HUES48 (cell line): ENCODE measurements around the gene APCS.

Experiments
- H3K27ac ChIP-seq: one replicate; pipeline ENCODE4 v1.7.0; 2013; ENCODE audit warnings: low read depth, low read length, inconsistent platforms
- H3K27me3 ChIP-seq: 2 replicates; pipeline ENCODE4 v1.6.1; 2013; ENCODE audit warnings: mild to moderate bottlenecking, low read length; ENCODE audit not compliant: control insufficient read depth, insufficient read depth
- H3K36me3 ChIP-seq: 2 replicates; pipeline ENCODE4 v1.6.1; 2013; ENCODE audit warnings: low read length; ENCODE audit not compliant: control insufficient read depth, insufficient read depth
- H3K4me1 ChIP-seq: 2 replicates; pipeline ENCODE4 v1.6.1; 2013; ENCODE audit warnings: mild to moderate bottlenecking, low read length; ENCODE audit not compliant: control insufficient read depth, insufficient read depth
- H3K4me3 ChIP-seq: 2 replicates; pipeline ENCODE4 v1.5.1; 2013; ENCODE audit warnings: mild to moderate bottlenecking, low read depth, low read length
- H3K9ac ChIP-seq: 2 replicates; pipeline ENCODE4 v1.6.1; 2013; ENCODE audit warnings: mild to moderate bottlenecking, low read depth, low read length, moderate library complexity
- H3K9me3 ChIP-seq: 2 replicates; pipeline ENCODE4 v1.6.1; 2013; ENCODE audit warnings: low read length; ENCODE audit not compliant: control insufficient read depth, insufficient read depth

The APCS gene

DNA sequence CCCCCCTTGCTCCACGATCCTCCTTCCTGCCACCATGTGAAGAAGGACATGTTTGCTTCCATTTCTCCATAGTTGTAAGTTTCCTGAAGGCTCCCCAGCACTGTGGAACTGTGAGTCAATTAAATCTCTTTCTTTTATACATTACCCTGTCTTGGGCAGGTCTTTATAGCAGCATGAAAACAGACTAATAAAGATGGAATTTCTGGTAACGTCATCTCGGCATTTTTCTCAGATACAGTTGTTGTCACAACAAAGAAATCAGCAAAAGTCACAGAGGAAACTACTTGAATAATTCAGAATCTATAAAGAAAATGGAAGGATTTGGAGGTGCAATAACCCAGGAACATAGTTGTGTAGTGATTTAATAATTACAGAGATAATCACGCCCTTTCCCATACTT, 4.4 kb downstream of the APCS start:
- no peaks in the 10 kb centered on the region for H3K27me3 ChIP-seq
- no peaks in the 10 kb centered on the region for H3K36me3 ChIP-seq
- H3K9ac ChIP-seq: no peak overlapping the region
- H3K27ac ChIP-seq: no peak overlapping the region
- H3K4me1 ChIP-seq: no peaks in the 10 kb centered on the region
- no peak overlapping the region for H3K4me3 ChIP-seq
- H3K9me3 ChIP-seq: no peaks in the 10 kb centered on the region

DNA sequence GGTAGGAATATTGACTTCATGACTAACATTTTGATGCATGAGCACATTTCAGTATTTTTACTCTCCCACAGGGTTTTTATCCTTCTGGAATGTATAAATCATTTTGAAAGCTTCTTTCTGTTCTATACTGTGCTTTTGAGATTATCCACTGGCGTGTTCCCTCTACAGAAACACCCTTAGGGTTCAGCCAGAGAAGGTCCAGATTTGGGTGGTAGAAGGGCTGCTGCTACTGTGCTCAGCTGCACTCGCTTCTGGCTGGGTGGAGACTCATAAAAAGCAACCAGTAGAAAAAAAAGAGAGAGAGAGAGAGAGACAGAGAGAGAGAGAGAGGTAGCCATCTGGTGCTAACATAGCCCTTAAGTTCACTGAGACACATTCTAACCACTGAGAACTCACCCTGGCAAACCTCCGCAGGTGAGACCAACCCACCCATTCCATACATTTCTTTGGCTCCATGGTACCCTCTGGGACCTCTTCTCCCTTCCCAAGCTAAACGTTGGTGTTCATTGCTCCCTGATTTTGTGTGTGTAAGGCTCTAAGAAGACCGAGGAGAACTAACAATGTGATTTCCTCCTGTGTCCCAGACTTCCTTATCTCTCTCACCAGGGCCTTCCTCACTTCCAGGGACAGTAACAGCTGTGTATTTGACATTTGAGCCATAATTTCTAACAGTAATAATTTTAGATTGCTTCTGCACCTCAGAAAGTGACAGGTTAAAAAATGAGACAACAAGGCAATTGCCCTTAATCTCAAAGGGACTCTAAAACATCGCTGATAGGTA, 7.2 kb downstream of the APCS start:
- Histone ChIP-seq H3K4me1 (no peaks in the 10 kb centered on the region), H3K9ac (no peak overlapping the region), H3K27ac (no peak overlapping the region), H3K27me3 (no peaks in the 10 kb centered on the region), H3K4me3 (no peak overlapping the region), H3K36me3 (no peaks in the 10 kb centered on the region), H3K9me3 (no peaks in the 10 kb centered on the region)

DNA sequence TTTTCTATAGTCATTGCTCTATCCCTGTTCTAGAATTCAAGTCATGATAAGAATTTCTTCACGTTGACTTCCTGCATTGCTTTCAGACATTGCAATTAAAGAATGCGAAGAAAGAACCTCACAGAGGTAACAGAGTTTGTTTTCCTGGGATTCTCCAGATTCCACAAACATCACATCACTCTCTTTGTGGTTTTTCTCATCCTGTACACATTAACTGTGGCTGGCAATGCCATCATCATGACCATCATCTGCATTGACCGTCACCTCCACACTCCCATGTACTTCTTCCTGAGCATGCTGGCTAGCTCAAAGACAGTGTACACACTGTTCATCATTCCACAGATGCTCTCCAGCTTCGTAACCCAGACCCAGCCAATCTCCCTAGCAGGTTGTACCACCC, 10.6 kb downstream of the APCS start:
- H3K9ac ChIP-seq: no peak overlapping the region
- H3K36me3 ChIP-seq: no peaks in the 10 kb centered on the region
- H3K9me3 ChIP-seq: 0 out of 2 replicates have a peak, but pooled peaks cover 4% of the 10 kb centered on the region
- H3K4me1 ChIP-seq: no peaks in the 10 kb centered on the region
- H3K27ac ChIP-seq: no peak overlapping the region
- no peaks in the 10 kb centered on the region for H3K27me3 ChIP-seq
- no peak overlapping the region for H3K4me3 ChIP-seq

DNA sequence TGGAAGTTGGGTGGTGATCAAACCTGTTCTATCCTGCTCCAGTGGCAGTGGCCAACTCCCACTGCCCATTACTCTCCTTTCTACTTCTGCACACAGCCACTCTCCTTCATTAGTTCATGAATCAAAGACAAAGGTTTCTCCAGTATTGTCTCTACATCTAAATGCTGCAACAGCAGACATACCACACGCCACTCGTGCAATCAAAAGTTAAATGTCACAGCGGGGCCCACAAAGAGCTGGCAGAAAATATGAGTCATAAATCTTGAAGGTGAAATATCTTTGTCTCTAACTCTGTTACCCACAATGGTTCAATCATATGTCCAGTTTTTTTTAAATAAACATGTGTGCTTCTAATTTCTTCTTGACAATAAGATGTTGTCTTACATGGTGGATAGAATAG, 13.3 kb downstream of the APCS start:
- H3K36me3 ChIP-seq: no peaks in the 10 kb centered on the region
- no peak overlapping the region for H3K27ac ChIP-seq
- H3K4me3 ChIP-seq: no peak overlapping the region
- no peaks in the 10 kb centered on the region for H3K4me1 ChIP-seq
- no peak overlapping the region for H3K9ac ChIP-seq
- H3K9me3 ChIP-seq: peaks cover 16% of the 10 kb centered on the region
- no peaks in the 10 kb centered on the region for H3K27me3 ChIP-seq

DNA sequence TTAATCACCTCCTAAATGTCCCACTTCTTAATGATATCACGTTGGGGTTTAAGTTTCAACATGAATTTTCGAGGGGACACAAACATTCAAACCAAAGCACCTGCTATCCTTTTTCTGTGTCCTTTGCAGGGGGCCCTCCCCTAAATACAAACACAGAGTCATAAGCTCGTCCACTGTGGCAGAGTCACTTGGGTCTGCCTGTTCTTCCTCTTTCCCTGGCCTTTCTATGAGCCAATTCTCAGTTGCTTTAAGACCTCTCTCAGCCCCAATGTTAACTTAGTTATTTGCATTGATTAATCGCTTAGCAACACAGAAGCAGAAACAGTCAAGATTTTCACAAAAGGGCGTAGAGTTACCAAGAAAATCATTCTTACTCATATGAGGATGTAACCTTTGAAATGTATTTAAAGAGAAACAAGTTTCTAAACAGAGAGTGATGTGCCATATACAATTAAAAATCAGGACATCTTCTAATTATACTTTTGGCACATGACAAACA, 14.9 kb downstream of the APCS start:
- Histone ChIP-seq H3K36me3 (no peaks in the 10 kb centered on the region), H3K27me3 (no peaks in the 10 kb centered on the region), H3K4me1 (no peaks in the 10 kb centered on the region), H3K4me3 (no peak overlapping the region), H3K9me3 (peaks cover 16% of the 10 kb centered on the region), H3K9ac (no peak overlapping the region), H3K27ac (no peak overlapping the region)

DNA sequence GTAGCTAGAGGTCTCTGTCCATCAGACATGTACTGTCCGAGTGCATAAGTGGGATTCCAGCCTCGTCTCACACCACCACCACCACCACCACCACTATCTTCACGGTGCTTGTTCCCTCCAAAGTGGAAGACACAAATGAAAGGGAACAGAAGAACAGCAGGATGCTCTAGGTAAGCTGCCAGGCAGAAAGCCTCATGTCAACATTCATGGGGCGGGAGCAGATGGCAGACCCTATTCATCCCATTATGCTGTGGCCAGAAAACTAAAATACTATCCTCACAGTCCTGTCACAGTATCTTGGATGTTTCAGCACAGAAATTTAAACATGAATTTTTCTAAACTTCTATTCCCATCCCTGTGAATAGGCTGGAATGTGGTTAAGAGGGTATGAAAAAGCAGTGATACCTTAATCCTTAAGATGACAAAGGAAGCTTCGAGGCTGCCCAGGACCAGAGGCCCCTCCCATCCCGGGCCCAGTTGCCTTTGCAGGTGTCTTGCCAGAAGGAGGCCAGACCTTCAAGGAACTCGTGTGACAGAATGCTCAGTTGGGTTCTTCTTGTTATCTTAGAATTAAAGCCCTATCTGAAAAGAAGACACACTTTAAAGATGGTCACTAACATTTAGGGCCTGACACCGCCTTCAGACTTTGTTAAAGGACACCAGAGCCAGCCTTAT, 24.7 kb downstream of the APCS start:
- Histone ChIP-seq H3K27ac (no peak overlapping the region), H3K36me3 (no peaks in the 10 kb centered on the region), H3K4me3 (no peak overlapping the region), H3K9me3 (no peaks in the 10 kb centered on the region), H3K4me1 (no peaks in the 10 kb centered on the region), H3K27me3 (no peaks in the 10 kb centered on the region), H3K9ac (no peak overlapping the region)

DNA sequence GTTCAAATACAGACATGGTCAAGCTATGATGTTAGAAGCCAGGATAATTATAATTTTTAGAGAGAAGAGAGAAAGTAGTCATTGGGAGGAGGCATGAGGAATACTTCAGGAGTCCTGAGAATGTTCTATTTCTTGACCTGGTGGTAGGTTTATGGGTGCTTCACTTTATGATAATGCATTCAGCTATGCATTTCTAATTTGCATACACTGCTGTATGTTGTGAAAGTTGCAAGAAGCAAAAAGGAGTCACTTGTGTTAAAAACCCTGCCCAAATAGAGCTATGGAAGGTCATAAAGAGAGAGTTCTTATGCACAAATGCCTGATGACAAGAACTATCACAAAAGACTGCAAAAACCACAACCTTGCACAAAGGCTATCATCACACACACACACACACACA, 45.3 kb downstream of the APCS start:
- Histone ChIP-seq H3K27ac (no peak overlapping the region), H3K9ac (no peak overlapping the region), H3K36me3 (no peaks in the 10 kb centered on the region), H3K4me3 (no peak overlapping the region), H3K4me1 (no peaks in the 10 kb centered on the region), H3K9me3 (no peaks in the 10 kb centered on the region), H3K27me3 (no peaks in the 10 kb centered on the region)
